GM23338 (cell line): ENCODE results near the gene WARS2.
A peak's percentile ranks its signal among the peaks of the same experiment; 100 is the strongest.

Experiments
- CREB1 ChIP-seq: fragments of 250-450 bp; sonication (Bioruptor Pico); IDR thresholded peaks from 2 replicates; pipeline ENCODE4 v1.5.0; 2020; ENCODE audit warnings: low read depth, mild to moderate bottlenecking, moderate library complexity
- EZH2 ChIP-seq: fragments of 200-600 bp; sonication (generic); IDR thresholded peaks from one replicate; pipeline ENCODE4 v1.8.0; 2017; ENCODE audit warnings: antibody characterized with exemption, mild to moderate bottlenecking, low read depth; ENCODE audit not compliant: unreplicated experiment
- EZH2phosphoT487 ChIP-seq: fragments of 200-600 bp; sonication (generic); IDR thresholded peaks from one replicate; pipeline ENCODE4 v1.8.1; 2018; ENCODE audit warnings: antibody characterized with exemption; ENCODE audit not compliant: unreplicated experiment
- JUNB ChIP-seq: IDR thresholded peaks from one replicate; pipeline ENCODE4 v1.6.1; 2016; ENCODE audit warnings: antibody characterized with exemption; ENCODE audit not compliant: unreplicated experiment
- NANOG ChIP-seq: IDR thresholded peaks from 2 replicates; pipeline ENCODE4 v1.6.1; 2016; ENCODE audit warnings: antibody characterized with exemption, borderline replicate concordance
- POLR2AphosphoS5 ChIP-seq: IDR thresholded peaks from 2 replicates; pipeline ENCODE4 v1.6.1; 2016; ENCODE audit warnings: antibody characterized with exemption, low read depth
- TF ChIP-seq, protein P1 (sequence below), 2 experiments: fragments of 200-600 bp in 1 of 2; sonication (generic) in 1 of 2; conservative IDR thresholded peaks; 2 replicates each; pipeline versions ENCODE4 v1.5.1 to v1.6.1; 2016 to 2017; ENCODE audit warnings: antibody characterized with exemption in 2 of 2, low read depth in 2 of 2, mild to moderate bottlenecking in 2 of 2, moderate library complexity in 1 of 2

DNA sequence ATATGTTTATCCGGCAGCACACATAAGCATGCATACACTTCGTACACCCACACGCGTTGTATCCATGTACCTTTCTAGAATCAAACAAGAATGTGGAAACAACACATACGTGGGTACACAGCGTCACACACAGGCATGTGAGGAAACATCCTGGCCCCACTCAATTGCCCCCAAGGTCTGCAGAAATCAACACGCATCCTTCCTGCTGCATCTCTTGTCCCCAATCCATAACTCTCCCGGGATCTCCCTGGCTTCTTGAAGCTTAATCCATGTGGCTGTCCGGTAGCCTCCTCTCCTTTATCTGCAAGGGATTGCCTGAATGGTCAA, 146.8 kb downstream of the WARS2 start:
- no peak for TF ChIP-seq EZH2phosphoT487
- TF ChIP-seq CREB1, result no peak
- peak; percentile 77 for TF ChIP-seq EZH2
- TF ChIP-seq, protein P1, sequence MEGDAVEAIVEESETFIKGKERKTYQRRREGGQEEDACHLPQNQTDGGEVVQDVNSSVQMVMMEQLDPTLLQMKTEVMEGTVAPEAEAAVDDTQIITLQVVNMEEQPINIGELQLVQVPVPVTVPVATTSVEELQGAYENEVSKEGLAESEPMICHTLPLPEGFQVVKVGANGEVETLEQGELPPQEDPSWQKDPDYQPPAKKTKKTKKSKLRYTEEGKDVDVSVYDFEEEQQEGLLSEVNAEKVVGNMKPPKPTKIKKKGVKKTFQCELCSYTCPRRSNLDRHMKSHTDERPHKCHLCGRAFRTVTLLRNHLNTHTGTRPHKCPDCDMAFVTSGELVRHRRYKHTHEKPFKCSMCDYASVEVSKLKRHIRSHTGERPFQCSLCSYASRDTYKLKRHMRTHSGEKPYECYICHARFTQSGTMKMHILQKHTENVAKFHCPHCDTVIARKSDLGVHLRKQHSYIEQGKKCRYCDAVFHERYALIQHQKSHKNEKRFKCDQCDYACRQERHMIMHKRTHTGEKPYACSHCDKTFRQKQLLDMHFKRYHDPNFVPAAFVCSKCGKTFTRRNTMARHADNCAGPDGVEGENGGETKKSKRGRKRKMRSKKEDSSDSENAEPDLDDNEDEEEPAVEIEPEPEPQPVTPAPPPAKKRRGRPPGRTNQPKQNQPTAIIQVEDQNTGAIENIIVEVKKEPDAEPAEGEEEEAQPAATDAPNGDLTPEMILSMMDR (conservative IDR thresholded peaks at IDR 0.05; ENCODE audit: low read depth in 2 of 2), result peak; percentile 10 to 41; a peak in 2 of 4 replicates
- TF ChIP-seq NANOG, result no peak
- no peak for TF ChIP-seq POLR2AphosphoS5
- no peak for TF ChIP-seq JUNB
